OCI-LY1 (cell line): ENCODE data around the gene EME2.

Experiments
- H2AFZ ChIP-seq: fragments of 200-600 bp; sonication (generic), shearing (Covaris generic); 2 replicates; pipeline ENCODE4 v1.6.0; 2014; ENCODE audit warnings: antibody characterized with exemption, mild to moderate bottlenecking, low read length
- H3F3A ChIP-seq: fragments of 200-600 bp; sonication (generic), shearing (Covaris generic); 2 replicates; pipeline ENCODE4 v1.6.0; 2014; ENCODE audit warnings: mild to moderate bottlenecking, antibody characterized with exemption, low read length, moderate library complexity; ENCODE audit not compliant: insufficient read depth
- H3K27ac ChIP-seq: fragments of 200-600 bp; sonication (generic); 2 replicates; pipeline ENCODE4 v1.5.1; 2014; ENCODE audit warnings: low read length, mixed run types, mild to moderate bottlenecking, low read depth; ENCODE audit not compliant: poor library complexity, severe bottlenecking
- H3K27me3 ChIP-seq: fragments of 200-600 bp; sonication (generic); 2 replicates; pipeline ENCODE4 v1.6.0; 2014; ENCODE audit warnings: antibody characterized with exemption, mild to moderate bottlenecking, low read length, moderate library complexity; ENCODE audit not compliant: insufficient read depth
- H3K36me3 ChIP-seq: fragments of 200-600 bp; sonication (generic); 2 replicates; pipeline ENCODE4 v1.6.1; 2014; ENCODE audit warnings: mild to moderate bottlenecking, antibody characterized with exemption, low read length, moderate library complexity, mixed read lengths; ENCODE audit not compliant: insufficient read depth
- H3K4me1 ChIP-seq: fragments of 200-600 bp; sonication (generic); 2 replicates; pipeline ENCODE4 v1.5.1; 2014; ENCODE audit warnings: mild to moderate bottlenecking, low read length, moderate library complexity; ENCODE audit not compliant: insufficient read depth, severe bottlenecking
- H3K4me2 ChIP-seq: fragments of 200-600 bp; sonication (generic), shearing (Covaris generic); 2 replicates; pipeline ENCODE4 v1.6.1; 2014; ENCODE audit warnings: low read length
- H3K4me3 ChIP-seq: fragments of 200-600 bp; sonication (generic); 2 replicates; pipeline ENCODE4 v1.5.1; 2014; ENCODE audit warnings: low read length, low read depth, mild to moderate bottlenecking, mixed read lengths; ENCODE audit not compliant: poor library complexity, severe bottlenecking
- H3K79me2 ChIP-seq: fragments of 200-600 bp; shearing (Covaris generic); 2 replicates; pipeline ENCODE4 v1.6.1; 2016; ENCODE audit warnings: mixed run types, low read length, mixed read lengths; ENCODE audit not compliant: insufficient read depth
- H3K9ac ChIP-seq: fragments of 200-600 bp; sonication (generic), shearing (Covaris generic); 2 replicates; pipeline ENCODE4 v1.6.1; 2014; ENCODE audit warnings: mild to moderate bottlenecking, low read length, mixed read lengths
- H3K9me2 ChIP-seq: fragments of 200-600 bp; sonication (generic), shearing (Covaris generic); 2 replicates; pipeline ENCODE4 v1.6.1; 2014; ENCODE audit warnings: low read depth, mild to moderate bottlenecking, low read length, mixed read lengths
- H3K9me3 ChIP-seq: fragments of 200-600 bp; shearing (Covaris generic); 2 replicates; pipeline ENCODE4 v1.6.1; 2014; ENCODE audit warnings: low read length, mixed read lengths
- H4K20me1 ChIP-seq: fragments of 200-600 bp; sonication (generic), shearing (Covaris generic); 2 replicates; pipeline ENCODE4 v1.6.0; 2016; ENCODE audit warnings: mild to moderate bottlenecking, low read length; ENCODE audit not compliant: insufficient read depth
- CTCF ChIP-seq: fragments of 200-600 bp; sonication (generic), shearing (Covaris generic); IDR thresholded peaks from 2 replicates; pipeline ENCODE4 v1.5.1; 2017; ENCODE audit warnings: mild to moderate bottlenecking, antibody characterized with exemption, low read length, moderate library complexity, mixed read lengths
- EZH2 ChIP-seq: fragments of 200-600 bp; sonication (generic), shearing (Covaris generic); IDR thresholded peaks from 2 replicates; pipeline ENCODE4 v1.8.0; 2017; ENCODE audit warnings: borderline replicate concordance, mixed run types, mild to moderate bottlenecking, antibody characterized with exemption, low read length, moderate library complexity, mixed read lengths

The EME2 gene

GRCh38 chr16:1820946-1821290 is 48.3 kb downstream of the EME2 start:
- Histone ChIP-seq H3K4me2 (no peak overlapping the region), H3K9me2 (no peaks in the 10 kb centered on the region), H3K27me3 (0 out of 2 replicates have a peak, but pooled peaks cover 4% of the 10 kb centered on the region), H3K4me1 (no peaks in the 10 kb centered on the region), H2AFZ (no peak overlapping the region), H3F3A (no peaks in the 10 kb centered on the region), H3K9ac (no peak overlapping the region), H3K9me3 (no peaks in the 10 kb centered on the region), H3K36me3 (no peaks in the 10 kb centered on the region), H3K79me2 (no peaks in the 10 kb centered on the region), H3K27ac (no peak overlapping the region), H4K20me1 (no peaks in the 10 kb centered on the region), H3K4me3 (no peak overlapping the region)
- TF ChIP-seq EZH2, result no peak
- no peak for TF ChIP-seq CTCF

- Histone ChIP-seq H3K9me3 (no peaks in the 10 kb centered on the region), H3K9ac (no peak overlapping the region), H2AFZ (no peak overlapping the region), H3F3A (no peaks in the 10 kb centered on the region), H3K4me2 (no peak overlapping the region), H3K36me3 (no peaks in the 10 kb centered on the region), H3K9me2 (no peaks in the 10 kb centered on the region), H3K27me3 (0 out of 2 replicates have a peak, but pooled peaks cover 4% of the 10 kb centered on the region), H4K20me1 (no peaks in the 10 kb centered on the region), H3K79me2 (no peaks in the 10 kb centered on the region), H3K4me3 (no peak overlapping the region), H3K4me1 (no peaks in the 10 kb centered on the region), H3K27ac (no peak overlapping the region)
- TF ChIP-seq CTCF (no peak), EZH2 (no peak)
These were observed 49.4 kb downstream of the EME2 start for GRCh38 chr16:1821861-1822611.

- Histone ChIP-seq H3K27me3 (0 out of 2 replicates have a peak, but pooled peaks cover 4% of the 10 kb centered on the region), H2AFZ (no peak overlapping the region), H3K79me2 (no peaks in the 10 kb centered on the region), H3K9ac (no peak overlapping the region), H3K4me2 (no peak overlapping the region), H3K4me1 (peaks cover 7% of the 10 kb centered on the region), H4K20me1 (no peaks in the 10 kb centered on the region), H3K36me3 (no peaks in the 10 kb centered on the region), H3F3A (no peaks in the 10 kb centered on the region), H3K9me2 (no peaks in the 10 kb centered on the region), H3K9me3 (no peaks in the 10 kb centered on the region), H3K4me3 (no peak overlapping the region), H3K27ac (no peak overlapping the region)
- TF ChIP-seq EZH2 (no peak), CTCF (no peak)
These were observed 50.2 kb downstream of the EME2 start for GRCh38 chr16:1822801-1823200.
